Lung (tissue), 12 donors: ENCODE measurements around the gene VPS39. TPM values are rescaled to one million over a fixed set of nuclear protein-coding genes. Genes with fewer than 3 reads are reported as not detected.

Source experiments
- ATAC-seq: fragments of 200-7000 bp; cut with Tn5 transposase; one replicate; pipeline ENCODE4 v1.9.1; 2020; ENCODE audit warnings: moderate number of reproducible peaks; ENCODE audit not compliant: insufficient read depth, low FRiP score
- DNase-seq, 3 donors: peaks; one replicate each; pipeline ENCODE4 v3.0.0-alpha.2; 2013 to 2017
- H3K27ac ChIP-seq, 2 donors: one replicate each; pipeline ENCODE4 v1.5.1; 2013; ENCODE audit warnings: mild to moderate bottlenecking in 2 of 2, moderate library complexity in 2 of 2, control low read depth in 1 of 2, inconsistent platforms in 1 of 2, low read depth in 1 of 2, low read length in 1 of 2
- H3K27me3 ChIP-seq, 3 donors: one replicate each; pipeline ENCODE4 v1.5.1; 2013; ENCODE audit warnings: low read length in 2 of 3; ENCODE audit not compliant: control insufficient read depth in 3 of 3, insufficient read depth in 3 of 3
- H3K36me3 ChIP-seq, 4 donors: one replicate each; pipeline ENCODE4 v1.5.1; 2013; ENCODE audit warnings: low read length in 4 of 4, mild to moderate bottlenecking in 1 of 4, moderate library complexity in 1 of 4; ENCODE audit not compliant: control insufficient read depth in 4 of 4, insufficient read depth in 4 of 4
- H3K4me1 ChIP-seq, 5 donors: one replicate each; pipeline ENCODE4 v1.5.1; 2013; ENCODE audit warnings: low read length in 5 of 5, mild to moderate bottlenecking in 2 of 5, moderate library complexity in 1 of 5; ENCODE audit not compliant: control insufficient read depth in 5 of 5, insufficient read depth in 5 of 5
- H3K4me3 ChIP-seq: one replicate; pipeline ENCODE4 v1.5.1; 2013; ENCODE audit warnings: mild to moderate bottlenecking, control low read depth, moderate library complexity
- H3K9ac ChIP-seq, 2 donors: one replicate each; pipeline ENCODE4 v1.5.1; 2013; ENCODE audit warnings: low read length in 2 of 2, control low read depth in 1 of 2; ENCODE audit not compliant: insufficient read depth in 1 of 2
- H3K9me3 ChIP-seq, 4 donors: one replicate each; pipeline ENCODE4 v1.5.1; 2013; ENCODE audit warnings: low read length in 3 of 4, mild to moderate bottlenecking in 1 of 4, moderate library complexity in 1 of 4; ENCODE audit not compliant: control insufficient read depth in 4 of 4, insufficient read depth in 3 of 4
- WGBS, 2 donors: extraction: QIAGEN DNeasy Blood & Tissue Kit; methylation state at CpG; one replicate each; pipeline ENCODE4 v1.1.7; 2013; 5-methylcytosine and 5-hydroxymethylcytosine counted together
- polyA plus RNA-seq, 2 donors: library from polyadenylated mRNA; stranded (reverse); fragments of 200-250 nt; gene quantifications; one replicate each; pipeline ENCODE4 v1.2.1, GENCODE V29; 2013
- total RNA-seq, 2 donors: library from RNA; depleted of rRNA in 1 of 2; stranded (reverse); fragments of >200 nt in 1 of 2; gene quantifications; one replicate each; pipeline ENCODE4 v1.2.1, GENCODE V29; 2014 to 2021
- TF ChIP-seq, protein P1 (sequence below): IDR thresholded peaks from 2 replicates; pipeline ENCODE4 v1.5.1; 2012; ENCODE audit warnings: mild to moderate bottlenecking; ENCODE audit errors: control extremely low read depth, extremely low read depth
- donor health status: control.
- donor health status: control.
- donor health status: Bipolar disorder and iron deficiency.
- donor health status: healthy.
- donor health status: DM: yes; HTN: yes; CAD: no.

VPS39 gene
- total and polyA plus RNA-seq, 4 donors, result 29.4 to 99.1 (median 51.5) TPM

GRCh38 chr15:42151141-42151561 lies 57.0 kb downstream of the VPS39 start:
- ATAC-seq (no peak), DNase-seq (no peak)
- no peaks in the 10 kb centered on the region for H3K27me3 ChIP-seq
- 87 to 91% methylated on average over 10 of the region's 10 CpGs for WGBS, 2 donors
- no peaks in the 10 kb centered on the region for H3K36me3 ChIP-seq
- no peaks in the 10 kb centered on the region for H3K9me3 ChIP-seq
- no peak overlapping the region for H3K4me3 ChIP-seq
- H3K4me1 ChIP-seq, result peaks cover 0 to 27% (median 12%) of the 10 kb centered on the region in 5 donors
- H3K27ac ChIP-seq, result no peak overlapping the region
- TF ChIP-seq, protein P1, sequence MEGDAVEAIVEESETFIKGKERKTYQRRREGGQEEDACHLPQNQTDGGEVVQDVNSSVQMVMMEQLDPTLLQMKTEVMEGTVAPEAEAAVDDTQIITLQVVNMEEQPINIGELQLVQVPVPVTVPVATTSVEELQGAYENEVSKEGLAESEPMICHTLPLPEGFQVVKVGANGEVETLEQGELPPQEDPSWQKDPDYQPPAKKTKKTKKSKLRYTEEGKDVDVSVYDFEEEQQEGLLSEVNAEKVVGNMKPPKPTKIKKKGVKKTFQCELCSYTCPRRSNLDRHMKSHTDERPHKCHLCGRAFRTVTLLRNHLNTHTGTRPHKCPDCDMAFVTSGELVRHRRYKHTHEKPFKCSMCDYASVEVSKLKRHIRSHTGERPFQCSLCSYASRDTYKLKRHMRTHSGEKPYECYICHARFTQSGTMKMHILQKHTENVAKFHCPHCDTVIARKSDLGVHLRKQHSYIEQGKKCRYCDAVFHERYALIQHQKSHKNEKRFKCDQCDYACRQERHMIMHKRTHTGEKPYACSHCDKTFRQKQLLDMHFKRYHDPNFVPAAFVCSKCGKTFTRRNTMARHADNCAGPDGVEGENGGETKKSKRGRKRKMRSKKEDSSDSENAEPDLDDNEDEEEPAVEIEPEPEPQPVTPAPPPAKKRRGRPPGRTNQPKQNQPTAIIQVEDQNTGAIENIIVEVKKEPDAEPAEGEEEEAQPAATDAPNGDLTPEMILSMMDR, result no peak
- no peak overlapping the region for H3K9ac ChIP-seq

DNA sequence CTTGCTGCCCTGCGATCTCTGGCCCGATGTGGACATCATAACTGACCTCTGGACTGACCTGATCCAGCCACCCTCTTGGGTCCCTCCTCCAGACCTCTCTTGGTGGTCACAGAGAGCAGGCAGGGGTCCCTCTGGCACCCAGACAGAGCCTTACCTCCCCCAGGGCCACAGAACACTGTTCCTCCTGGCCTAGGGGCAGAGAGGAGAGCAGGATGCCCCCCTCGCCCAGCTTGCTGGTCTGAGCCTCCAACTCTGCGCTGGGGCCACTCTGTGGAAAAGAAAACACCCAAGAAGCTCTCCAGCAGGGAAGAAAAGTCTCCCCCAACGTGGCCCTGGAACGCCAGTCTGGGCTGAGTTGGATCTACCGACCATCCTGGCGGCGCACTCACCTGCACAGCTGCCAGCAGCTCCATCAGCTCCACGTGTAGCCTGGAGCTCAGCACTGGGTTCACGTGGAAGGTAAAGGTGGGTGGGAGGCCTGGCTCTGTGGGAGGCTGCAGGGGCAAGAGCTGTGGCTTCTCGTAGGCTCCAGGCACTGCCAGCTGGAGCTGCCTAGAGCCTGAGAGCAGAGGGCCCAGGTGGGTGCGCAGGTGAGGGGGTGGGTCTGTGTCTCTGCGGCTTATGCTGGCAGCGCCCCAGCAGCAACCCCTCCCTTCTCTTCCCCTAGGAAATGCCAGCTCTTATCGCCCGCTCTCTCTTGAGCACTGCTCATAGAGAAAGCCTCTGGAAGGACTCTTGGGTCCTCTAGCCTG lies 57.7 kb downstream of the VPS39 start:
- TF ChIP-seq, protein P1, result no peak
- Histone ChIP-seq H3K9ac (no peak overlapping the region), H3K4me1 (peaks cover 0 to 27% (median 9%) of the 10 kb centered on the region in 5 donors), H3K4me3 (no peak overlapping the region), H3K27ac (no peak overlapping the region), H3K27me3 (no peaks in the 10 kb centered on the region), H3K9me3 (no peaks in the 10 kb centered on the region), H3K36me3 (no peaks in the 10 kb centered on the region)
- WGBS, 2 donors, result 80 to 83% methylated on average over 17 of the region's 17 CpGs
- peak in 2 of 3 donors; percentile 22 to 47 for DNase-seq
- no peak for ATAC-seq

DNA sequence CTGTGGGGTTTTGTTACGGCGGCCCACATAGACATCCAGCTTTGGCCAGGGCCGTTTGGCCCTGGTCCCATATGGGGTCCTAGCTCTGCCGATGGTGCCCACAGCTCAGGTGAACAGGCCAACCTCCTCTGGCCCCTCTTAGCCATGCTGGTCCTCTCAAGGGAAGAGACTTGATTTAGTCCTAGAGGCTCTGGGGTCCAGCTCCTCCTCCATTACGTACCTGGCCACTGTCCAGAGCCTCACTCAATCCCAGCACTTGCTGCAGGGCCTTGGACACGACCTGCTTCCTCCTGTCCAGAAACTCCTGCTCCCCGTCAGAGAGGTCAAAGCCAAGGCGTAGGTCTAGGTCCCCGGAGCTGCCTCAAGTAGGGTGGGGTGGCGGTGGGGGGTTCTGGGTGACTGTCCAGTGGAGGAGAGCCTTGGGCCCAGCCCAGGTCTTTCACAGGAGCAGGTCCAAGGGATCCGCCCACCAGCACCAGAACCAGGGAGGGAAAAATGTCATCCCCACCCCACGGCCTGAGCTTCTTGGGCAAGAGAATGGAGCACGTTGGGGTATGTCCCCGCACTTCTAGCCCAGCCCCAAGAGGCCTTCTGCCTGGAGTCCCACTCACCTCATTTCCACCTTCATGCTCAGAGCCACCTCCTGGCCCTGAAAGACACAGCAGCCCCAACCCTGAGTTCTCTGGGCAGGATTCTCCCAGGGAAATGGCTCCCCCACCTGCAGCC lies 58.4 kb downstream of the VPS39 start:
- no peak overlapping the region for H3K27ac ChIP-seq
- no peaks in the 10 kb centered on the region for H3K36me3 ChIP-seq
- no peak overlapping the region for H3K9ac ChIP-seq
- no peaks in the 10 kb centered on the region for H3K27me3 ChIP-seq
- no peak for DNase-seq
- no peak for ATAC-seq
- no peak overlapping the region for H3K4me3 ChIP-seq
- no peaks in the 10 kb centered on the region for H3K9me3 ChIP-seq
- H3K4me1 ChIP-seq, result peaks cover 0 to 20% (median 9%) of the 10 kb centered on the region in 5 donors
- WGBS, 2 donors, result 89 to 92% methylated on average over 14 of the region's 14 CpGs
- TF ChIP-seq, protein P1, result no peak
